ENCODE data around the gene PDE5A. TPM values are rescaled to one million over a fixed set of nuclear protein-coding genes. Genes with fewer than 3 reads are reported as not detected.

PDE5A gene
- total RNA-seq, 1 experiment from 2014 or later = 5.0 TPM

- no peaks in the 10 kb centered on the region for H3K9me3 ChIP-seq (ENCODE audit: control insufficient read depth in 1 of 2, insufficient read depth in 1 of 2, low read depth in 1 of 2, low read length in 2 of 2)
- H3K4me3 ChIP-seq (replicated peaks in 1 of 2; ENCODE audit: low read depth in 1 of 2, low read length in 2 of 2) = no peak overlapping the region
- RAD21 ChIA-PET (ENCODE audit: low non-redundant PET in 1 of 2, low total read pairs in 2 of 2, uncharacterized antibody in 2 of 2, unreplicated experiment in 2 of 2) = no interaction called here
- no TSS peak for BruUV-seq (replicated peaks)
- no peaks in the 10 kb centered on the region for H3K9me2 ChIP-seq (ENCODE audit: insufficient read depth)
- H3K4me2 ChIP-seq (ENCODE audit: low read length) = no peak overlapping the region
- CTCF ChIA-PET = no interaction called here
- H3K36me3 ChIP-seq (ENCODE audit: control insufficient read depth in 1 of 2, insufficient read depth in 2 of 2, low read length in 2 of 2) = no peaks in the 10 kb centered on the region
- intact Hi-C loops (cut with micrococcal nuclease) = no loop called here
- no peak for TF ChIP-seq MAX (IDR thresholded peaks at IDR 0.05)
- TF ChIP-seq EZH2 (IDR thresholded peaks at IDR 0.05) = no peak
- TF ChIP-seq ZFX (IDR thresholded peaks at IDR 0.05) = no peak
- no peak for TF ChIP-seq EZH2phosphoT487 (IDR thresholded peaks at IDR 0.05; ENCODE audit: borderline replicate concordance)
- no peak for TF ChIP-seq ZBTB33 (IDR thresholded peaks at IDR 0.05; ENCODE audit: extremely low read depth, insufficient replicate concordance, low read length)
- no peak for TF ChIP-seq FOSL1 (IDR thresholded peaks at IDR 0.05; ENCODE audit: low read depth)
- TF ChIP-seq ELF1 (IDR thresholded peaks at IDR 0.05; ENCODE audit: borderline replicate concordance, low read depth) = no peak
- TF ChIP-seq RAD21 (IDR thresholded peaks at IDR 0.05; ENCODE audit: low read depth) = no peak
- TF ChIP-seq ZNF274 (IDR thresholded peaks at IDR 0.05; ENCODE audit: low read depth, low read length) = no peak
- no peak for TF ChIP-seq SIN3A (IDR thresholded peaks at IDR 0.05; ENCODE audit: low read depth)
- TF ChIP-seq SP1 (IDR thresholded peaks at IDR 0.05; ENCODE audit: low read depth) = no peak
- H3K79me2 ChIP-seq (ENCODE audit: insufficient read depth, low read length) = no peaks in the 10 kb centered on the region
- no peaks in the 10 kb centered on the region for H3K4me1 ChIP-seq (ENCODE audit: control insufficient read depth in 1 of 2, insufficient read depth in 2 of 2, low read length in 2 of 2)
- no peak for DNase-seq (ENCODE audit: low read depth, low spot score)
- no peaks in the 10 kb centered on the region for H3K27me3 ChIP-seq (ENCODE audit: insufficient read depth, low read length)
- H3K27ac ChIP-seq (ENCODE audit: low read depth, low read length) = no peak overlapping the region
- no peak for ATAC-seq
- POLR2A ChIA-PET = no interaction called here
- H3K9ac ChIP-seq (ENCODE audit: low read length) = no peak overlapping the region
- H4K20me1 ChIP-seq (ENCODE audit: insufficient read depth) = no peaks in the 10 kb centered on the region
- no peak overlapping the region for H2AFZ ChIP-seq (ENCODE audit: low read depth, low read length, poor library complexity, severe bottlenecking)
These were observed 38.1 kb upstream of the PDE5A start for GRCh38 chr4:119666653-119667091.
